ENCODE data around the gene ERP27.

DNA sequence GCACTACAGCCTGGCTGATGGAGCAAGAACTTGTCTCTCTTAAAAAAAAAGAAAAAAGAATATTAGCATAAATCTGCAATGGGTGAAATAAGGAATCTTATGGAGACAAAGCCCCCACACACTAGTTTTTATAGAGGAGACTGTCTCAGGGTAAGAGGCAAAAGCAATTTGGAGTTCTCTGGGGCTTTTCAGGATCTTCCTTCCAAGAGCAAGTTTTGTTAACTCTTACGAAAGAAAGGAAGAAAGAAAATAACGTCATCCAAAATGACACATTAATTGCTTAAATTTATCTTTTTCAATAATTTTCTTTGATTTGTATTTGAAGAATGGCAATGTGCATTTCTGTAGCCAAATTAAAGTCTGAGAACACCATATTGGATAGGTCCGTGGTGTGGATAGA lies 38.3 kb upstream of the ERP27 start:
- no peak for TF ChIP-seq KDM4A (IDR thresholded peaks at IDR 0.05; ENCODE audit: low read depth, low read length, severe bottlenecking)
- TF ChIP-seq SP1 (IDR thresholded peaks at IDR 0.05; ENCODE audit: low read depth, low read length) = no peak
- no peak for TF ChIP-seq POLR2A (IDR thresholded peaks at IDR 0.05; ENCODE audit: control extremely low read depth in 1 of 2, low read depth in 2 of 2, low read length in 2 of 2)
- no peak for TF ChIP-seq RAD21 (IDR thresholded peaks at IDR 0.05 in 1 of 2, conservative IDR thresholded peaks at IDR 0.05 in 1 of 2; ENCODE audit: low read depth in 2 of 2, low read length in 2 of 2)
- TF ChIP-seq POU5F1 (IDR thresholded peaks at IDR 0.05; ENCODE audit: low read depth, low read length) = no peak
- TF ChIP-seq, protein P1, sequence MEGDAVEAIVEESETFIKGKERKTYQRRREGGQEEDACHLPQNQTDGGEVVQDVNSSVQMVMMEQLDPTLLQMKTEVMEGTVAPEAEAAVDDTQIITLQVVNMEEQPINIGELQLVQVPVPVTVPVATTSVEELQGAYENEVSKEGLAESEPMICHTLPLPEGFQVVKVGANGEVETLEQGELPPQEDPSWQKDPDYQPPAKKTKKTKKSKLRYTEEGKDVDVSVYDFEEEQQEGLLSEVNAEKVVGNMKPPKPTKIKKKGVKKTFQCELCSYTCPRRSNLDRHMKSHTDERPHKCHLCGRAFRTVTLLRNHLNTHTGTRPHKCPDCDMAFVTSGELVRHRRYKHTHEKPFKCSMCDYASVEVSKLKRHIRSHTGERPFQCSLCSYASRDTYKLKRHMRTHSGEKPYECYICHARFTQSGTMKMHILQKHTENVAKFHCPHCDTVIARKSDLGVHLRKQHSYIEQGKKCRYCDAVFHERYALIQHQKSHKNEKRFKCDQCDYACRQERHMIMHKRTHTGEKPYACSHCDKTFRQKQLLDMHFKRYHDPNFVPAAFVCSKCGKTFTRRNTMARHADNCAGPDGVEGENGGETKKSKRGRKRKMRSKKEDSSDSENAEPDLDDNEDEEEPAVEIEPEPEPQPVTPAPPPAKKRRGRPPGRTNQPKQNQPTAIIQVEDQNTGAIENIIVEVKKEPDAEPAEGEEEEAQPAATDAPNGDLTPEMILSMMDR (IDR thresholded peaks at IDR 0.05; ENCODE audit: control extremely low read depth in 1 of 3, insufficient read depth in 1 of 3, low read depth in 1 of 3, low read length in 3 of 3) = no peak
- TF ChIP-seq CHD2 (IDR thresholded peaks at IDR 0.05; ENCODE audit: low read length) = no peak
- TF ChIP-seq SIX5 (IDR thresholded peaks at IDR 0.05; ENCODE audit: low read depth, low read length) = no peak
- no peak for TF ChIP-seq CEBPB (IDR thresholded peaks at IDR 0.05; ENCODE audit: low read depth, low read length)
- TF ChIP-seq, protein P2, sequence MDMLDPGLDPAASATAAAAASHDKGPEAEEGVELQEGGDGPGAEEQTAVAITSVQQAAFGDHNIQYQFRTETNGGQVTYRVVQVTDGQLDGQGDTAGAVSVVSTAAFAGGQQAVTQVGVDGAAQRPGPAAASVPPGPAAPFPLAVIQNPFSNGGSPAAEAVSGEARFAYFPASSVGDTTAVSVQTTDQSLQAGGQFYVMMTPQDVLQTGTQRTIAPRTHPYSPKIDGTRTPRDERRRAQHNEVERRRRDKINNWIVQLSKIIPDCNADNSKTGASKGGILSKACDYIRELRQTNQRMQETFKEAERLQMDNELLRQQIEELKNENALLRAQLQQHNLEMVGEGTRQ (IDR thresholded peaks at IDR 0.05; ENCODE audit: low read length) = no peak
- TF ChIP-seq TAF1 (IDR thresholded peaks at IDR 0.05; ENCODE audit: low read depth, low read length) = no peak

Data from H1 (cell line).